Measurements from ENCODE around the gene ZNF407. TPM values are rescaled to one million over a fixed set of nuclear protein-coding genes. Genes with fewer than 3 reads are reported as not detected.

Gene ZNF407
- total RNA-seq, 6 experiments from 2014 or later: 4.3 to 8.0 (median 5.7) TPM

- Histone ChIP-seq H3K9me3 (no peaks in the 10 kb centered on the region), H3K27ac (no peak overlapping the region), H3K4me1 (no peaks in the 10 kb centered on the region), H3K27me3 (no peaks in the 10 kb centered on the region), H3K4me3 (no peak overlapping the region), H3K36me3 (no peaks in the 10 kb centered on the region)
- DNase-seq (no peak), ATAC-seq (no peak)
- intact Hi-C loops (cut with DNase I): no loop called here
- 82% methylated on average over 5 of the region's 5 CpGs for WGBS (ENCODE audit: insufficient coverage, low coverage, low lambda C conversion rate, missing lambda C conversion rate)
- no peak for TF ChIP-seq POLR2A (IDR thresholded peaks at IDR 0.05)
- no peak for TF ChIP-seq CTCF (IDR thresholded peaks at IDR 0.05)
These were observed 272.5 kb downstream of the ZNF407 start for GRCh38 chr18:74869904-74870863.

GRCh38 chr18:74870950-74871349 is 273.3 kb downstream of the ZNF407 start:
- DNase-seq (no peak), ATAC-seq (no peak)
- Histone ChIP-seq H3K4me1 (no peaks in the 10 kb centered on the region), H3K9me3 (no peaks in the 10 kb centered on the region), H3K36me3 (no peaks in the 10 kb centered on the region), H3K4me3 (no peak overlapping the region), H3K27me3 (no peaks in the 10 kb centered on the region), H3K27ac (no peak overlapping the region)
- TF ChIP-seq CTCF (IDR thresholded peaks at IDR 0.05): no peak
- TF ChIP-seq POLR2A (IDR thresholded peaks at IDR 0.05): no peak
- 83% methylated on average over 2 of the region's 5 CpGs for WGBS (ENCODE audit: insufficient coverage, low coverage, low lambda C conversion rate, missing lambda C conversion rate)
- intact Hi-C loops (cut with DNase I): no loop called here

GRCh38 chr18:74873629-74874028 is 276.0 kb downstream of the ZNF407 start:
- intact Hi-C loops (cut with DNase I): no loop called here
- Histone ChIP-seq H3K4me3 (no peak overlapping the region), H3K4me1 (no peaks in the 10 kb centered on the region), H3K27ac (no peak overlapping the region), H3K9me3 (no peaks in the 10 kb centered on the region), H3K27me3 (no peaks in the 10 kb centered on the region), H3K36me3 (no peaks in the 10 kb centered on the region)
- ATAC-seq: no peak
- TF ChIP-seq POLR2A (IDR thresholded peaks at IDR 0.05) (no peak), CTCF (IDR thresholded peaks at IDR 0.05) (no peak)
- 100% methylated on average over 3 of the region's 3 CpGs for WGBS (ENCODE audit: insufficient coverage, low coverage, low lambda C conversion rate, missing lambda C conversion rate)
- no peak for DNase-seq

- Histone ChIP-seq H3K9me3 (no peaks in the 10 kb centered on the region), H3K27ac (no peak overlapping the region), H3K4me1 (no peaks in the 10 kb centered on the region), H3K4me3 (no peak overlapping the region), H3K36me3 (no peaks in the 10 kb centered on the region), H3K27me3 (no peaks in the 10 kb centered on the region)
- ATAC-seq (no peak), DNase-seq (no peak)
- 83% methylated on average over 1 of the region's 5 CpGs for WGBS (ENCODE audit: insufficient coverage, low coverage, low lambda C conversion rate, missing lambda C conversion rate)
- intact Hi-C loops (cut with DNase I): no loop called here
- TF ChIP-seq POLR2A (IDR thresholded peaks at IDR 0.05): no peak
- no peak for TF ChIP-seq CTCF (IDR thresholded peaks at IDR 0.05)
These were observed 276.7 kb downstream of the ZNF407 start for GRCh38 chr18:74874351-74874750.
